Suppressor macrophage (primary cell): ENCODE results near the gene OTOP2.

Source experiments
- DNase-seq, 4 experiments: peaks; one replicate each; pipeline ENCODE4 v3.0.0-alpha.2; 2020 to 2022

OTOP2 gene

DNA sequence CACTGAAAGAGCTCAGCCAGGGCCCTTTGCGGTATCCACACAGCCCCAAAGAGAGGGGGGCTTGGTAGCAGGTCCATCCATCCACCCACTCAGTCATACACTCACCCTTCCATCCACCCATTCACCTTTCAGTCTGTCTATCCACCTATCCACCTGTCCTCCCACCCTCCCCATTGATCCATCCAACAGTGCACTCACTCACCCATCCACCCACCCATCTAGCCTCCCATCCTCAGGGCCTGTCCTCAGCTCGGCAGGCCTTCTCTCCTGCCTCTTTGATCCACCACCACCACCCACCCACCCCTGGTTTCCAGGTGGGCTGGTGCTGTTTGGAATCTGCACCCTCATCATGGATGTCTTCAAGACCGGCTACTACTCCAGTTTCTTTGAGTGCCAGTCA lies 1.2 kb downstream of the OTOP2 start:
- no peak for DNase-seq

DNA sequence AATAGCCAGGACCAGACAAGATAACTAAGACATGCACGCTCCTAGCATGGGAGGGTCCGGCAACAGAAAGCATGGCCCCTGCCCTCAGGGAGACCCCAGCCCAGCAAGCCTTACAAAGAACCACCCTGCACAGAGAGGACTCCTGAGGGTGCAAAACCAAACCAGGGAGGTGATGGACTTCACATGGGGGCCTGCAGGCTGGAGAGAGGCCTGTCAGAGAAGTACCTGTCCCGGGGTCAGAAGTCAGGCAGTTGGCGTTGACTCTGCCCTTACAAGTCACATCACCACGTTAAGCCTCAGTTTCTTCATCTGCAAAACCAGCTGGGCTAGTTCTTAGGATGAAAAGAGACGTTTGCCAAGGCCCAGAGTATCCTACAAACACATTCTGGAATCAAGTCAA lies 4.7 kb downstream of the OTOP2 start:
- no peak for DNase-seq

DNA sequence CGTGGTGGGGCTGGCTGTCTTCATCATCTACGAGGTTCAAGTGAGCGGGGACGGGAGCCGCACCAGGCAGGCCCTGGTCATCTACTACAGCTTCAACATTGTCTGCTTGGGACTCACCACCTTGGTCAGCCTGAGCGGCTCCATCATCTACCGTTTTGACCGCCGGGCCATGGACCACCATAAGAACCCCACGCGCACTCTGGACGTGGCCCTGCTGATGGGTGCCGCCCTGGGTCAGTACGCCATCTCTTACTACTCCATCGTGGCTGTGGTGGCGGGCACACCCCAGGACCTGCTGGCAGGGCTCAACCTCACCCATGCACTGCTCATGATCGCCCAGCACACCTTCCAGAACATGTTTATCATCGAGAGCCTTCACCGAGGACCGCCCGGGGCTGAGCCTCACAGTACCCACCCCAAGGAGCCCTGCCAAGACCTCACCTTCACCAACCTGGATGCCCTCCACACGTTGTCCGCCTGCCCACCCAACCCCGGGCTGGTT lies 6.5 kb downstream of the OTOP2 start:
- no peak for DNase-seq

DNA sequence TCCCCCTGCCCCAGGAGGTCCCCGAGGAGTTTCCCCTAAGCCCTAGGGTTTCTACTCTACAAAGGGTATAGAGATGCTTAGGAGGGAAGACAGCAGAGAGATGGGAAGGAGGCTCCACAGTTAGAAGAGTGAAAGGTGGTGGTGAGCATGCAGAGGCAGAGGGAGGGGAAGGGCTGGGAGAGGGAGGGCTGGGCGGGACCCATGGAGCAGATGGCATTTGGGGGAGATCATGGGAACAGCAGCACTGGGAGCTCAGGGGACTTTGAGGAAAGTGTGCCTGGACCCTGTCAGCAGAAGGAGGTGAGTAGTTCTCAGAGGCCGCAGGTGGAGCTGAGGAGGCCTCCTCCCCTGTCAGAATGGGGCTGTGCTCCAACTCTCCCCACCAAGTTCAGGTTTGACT lies 11.0 kb downstream of the OTOP2 start:
- no peak for DNase-seq

DNA sequence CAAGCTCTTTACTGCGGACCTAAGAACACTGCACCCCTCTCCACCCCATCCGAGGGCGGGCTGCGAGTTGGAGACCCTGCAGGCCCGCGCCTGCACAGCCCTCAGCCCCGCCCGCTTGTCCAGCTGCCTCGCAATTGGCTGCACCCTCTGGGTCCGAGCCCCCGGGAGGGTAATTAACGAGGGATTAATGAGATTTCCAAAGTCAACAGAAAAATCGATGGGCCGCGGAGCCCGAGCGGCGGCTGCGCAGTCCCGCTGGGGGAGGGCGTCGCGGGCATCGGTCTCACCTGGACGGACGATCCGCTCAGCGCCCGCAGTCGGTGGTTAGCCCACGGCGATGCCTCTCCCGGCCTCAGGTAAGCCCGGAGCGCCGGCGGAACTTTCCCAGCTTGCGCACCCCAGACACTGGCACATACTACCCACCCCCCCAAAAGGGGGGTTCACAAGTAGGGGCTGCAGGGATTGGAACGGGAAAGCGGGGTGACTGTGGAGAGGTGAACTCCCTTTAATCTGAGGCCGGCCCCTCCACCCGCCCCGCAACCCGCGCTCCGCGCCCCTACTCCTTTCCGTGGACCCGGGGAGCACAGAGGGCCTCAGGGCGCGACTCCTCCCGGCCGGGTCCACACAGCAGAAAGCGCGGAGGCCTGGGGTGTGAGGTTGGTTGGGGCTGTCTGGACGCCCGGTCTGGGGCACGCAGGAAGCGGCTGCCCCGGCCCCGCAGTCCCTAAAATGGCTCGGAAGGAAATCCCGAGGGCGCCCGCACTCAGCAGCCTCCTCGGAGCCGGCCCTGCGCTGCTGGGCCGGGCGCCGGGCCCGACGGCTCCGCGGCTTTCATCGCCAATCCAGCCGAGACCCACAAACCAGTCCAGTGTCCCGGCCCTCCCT lies 11.8 kb downstream of the OTOP2 start, which contains the start of gene OTOP3:
OTOP3 (plus strand) TSS at position 314 of the 885 bp plus-strand sequence; CDS start at position 338, 24 bp downstream.
- no peak for DNase-seq

DNA sequence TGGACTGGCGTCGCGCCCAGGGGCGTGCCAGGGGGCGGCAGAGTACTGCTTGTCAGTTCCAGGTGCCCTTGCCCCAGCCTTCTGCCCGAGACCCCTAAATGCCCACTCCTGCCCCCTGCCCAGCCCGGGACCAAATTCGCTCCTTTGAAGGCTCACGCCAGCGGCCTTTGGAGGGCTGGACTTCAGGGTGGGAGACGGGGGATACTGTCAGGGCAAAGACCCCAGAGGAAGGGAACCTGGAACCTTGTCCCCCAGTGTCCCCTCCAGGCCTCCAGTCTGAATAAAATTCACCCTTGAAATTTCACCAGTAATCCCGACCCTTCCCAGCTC lies 12.4 kb downstream of the OTOP2 start:
- DNase-seq, result no peak

DNA sequence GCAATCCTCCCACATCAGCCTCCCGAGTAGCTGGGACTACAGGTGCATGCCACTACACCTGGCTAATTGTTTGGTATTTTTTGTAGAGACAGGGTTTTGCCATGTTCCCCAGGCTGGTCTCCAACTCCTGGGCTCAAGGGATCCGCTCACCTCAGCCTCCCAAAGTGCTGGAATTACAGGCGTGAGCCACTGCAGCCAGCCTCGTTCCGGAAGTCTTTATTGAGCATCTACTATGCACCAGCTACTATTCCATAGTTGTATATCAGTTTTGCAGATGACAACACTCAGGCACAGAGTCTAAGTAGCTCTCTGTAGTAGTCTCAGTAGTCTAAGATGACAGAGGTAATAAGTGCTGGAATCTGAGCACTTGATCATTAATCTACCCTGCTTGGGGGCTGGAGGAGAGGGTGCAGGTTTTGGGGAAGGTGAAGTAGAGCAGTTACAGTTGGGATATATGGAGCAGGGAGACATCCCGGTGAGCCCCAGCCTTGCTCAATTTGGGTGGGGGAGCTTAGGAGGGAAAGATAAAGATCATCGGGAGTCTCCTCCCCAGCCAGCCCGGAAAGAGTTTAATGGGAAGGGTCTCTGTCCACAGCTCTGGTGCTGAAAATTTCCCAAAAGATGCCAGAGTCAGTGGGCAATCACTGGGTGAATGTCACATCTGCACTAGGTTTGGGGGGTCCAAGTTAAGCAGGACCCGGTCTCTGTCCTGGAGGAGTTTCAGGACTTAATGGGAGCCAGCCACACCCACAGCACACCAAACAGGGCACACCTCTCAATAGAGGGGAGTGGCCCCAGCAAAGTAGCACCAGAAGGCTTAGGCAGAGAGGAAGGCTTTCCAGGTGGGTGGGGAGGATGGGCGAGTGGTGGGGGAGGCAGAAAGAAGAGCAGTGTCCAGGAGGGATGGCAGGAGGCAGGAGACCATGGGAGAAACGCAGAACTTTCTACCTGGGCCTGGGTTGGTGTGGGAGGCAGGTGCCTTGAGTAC lies 13.3 kb downstream of the OTOP2 start:
- no peak for DNase-seq

DNA sequence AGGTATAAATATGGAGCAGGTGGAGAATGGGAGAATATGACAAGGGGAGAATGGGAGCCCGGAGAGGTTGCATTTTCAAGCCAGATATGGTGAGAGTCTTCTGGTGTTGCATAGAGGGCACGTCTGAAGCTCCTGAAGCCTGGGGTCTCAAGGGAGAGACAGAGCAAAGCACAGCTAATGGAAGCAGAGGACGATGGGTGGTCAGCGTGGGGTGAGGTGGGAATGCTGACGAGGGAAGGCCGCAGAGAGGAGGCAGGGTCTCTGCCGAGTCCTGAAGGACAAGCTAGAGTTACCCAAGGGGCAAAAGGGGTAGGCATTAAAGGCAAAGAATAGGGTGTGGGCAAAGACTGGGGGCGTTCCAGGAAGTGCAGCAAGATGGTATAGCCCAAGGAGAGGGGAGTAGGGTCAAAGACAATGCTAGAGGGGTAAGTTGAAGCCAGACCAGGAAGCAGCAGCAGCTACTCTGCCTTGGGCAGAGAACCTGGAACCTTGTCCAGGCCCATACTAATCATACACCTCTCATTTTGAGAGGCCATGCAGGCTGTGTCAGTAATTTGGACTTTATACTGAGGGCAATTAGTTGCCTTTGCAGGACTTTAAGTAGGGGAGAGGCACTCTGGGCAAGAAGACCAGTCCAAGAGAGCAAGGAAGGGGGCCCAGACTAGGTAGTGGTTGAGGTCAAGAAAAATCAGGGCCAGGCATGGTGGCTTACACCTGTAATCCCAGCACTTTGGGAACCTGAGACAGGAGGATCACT lies 14.3 kb downstream of the OTOP2 start:
- no peak for DNase-seq

DNA sequence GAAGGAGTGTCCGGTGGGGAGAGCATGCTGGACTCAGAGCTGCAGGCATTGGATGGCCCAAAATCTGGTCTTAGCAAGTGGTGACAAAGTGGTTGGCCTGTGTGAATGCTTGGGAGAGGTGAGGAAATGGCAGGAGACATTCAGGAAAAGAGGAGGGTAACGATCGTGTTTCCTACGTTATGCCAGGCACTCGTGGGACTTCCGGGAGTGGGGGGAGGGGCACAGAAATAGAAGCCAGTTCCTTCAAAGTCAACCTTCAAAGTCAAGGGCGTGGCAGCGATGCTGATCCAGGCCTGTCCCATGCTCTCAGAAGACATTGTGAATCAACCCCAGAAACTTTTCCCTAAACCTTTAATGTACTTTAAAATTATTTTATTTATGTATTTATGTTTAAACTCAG lies 15.5 kb downstream of the OTOP2 start:
- DNase-seq, result no peak

DNA sequence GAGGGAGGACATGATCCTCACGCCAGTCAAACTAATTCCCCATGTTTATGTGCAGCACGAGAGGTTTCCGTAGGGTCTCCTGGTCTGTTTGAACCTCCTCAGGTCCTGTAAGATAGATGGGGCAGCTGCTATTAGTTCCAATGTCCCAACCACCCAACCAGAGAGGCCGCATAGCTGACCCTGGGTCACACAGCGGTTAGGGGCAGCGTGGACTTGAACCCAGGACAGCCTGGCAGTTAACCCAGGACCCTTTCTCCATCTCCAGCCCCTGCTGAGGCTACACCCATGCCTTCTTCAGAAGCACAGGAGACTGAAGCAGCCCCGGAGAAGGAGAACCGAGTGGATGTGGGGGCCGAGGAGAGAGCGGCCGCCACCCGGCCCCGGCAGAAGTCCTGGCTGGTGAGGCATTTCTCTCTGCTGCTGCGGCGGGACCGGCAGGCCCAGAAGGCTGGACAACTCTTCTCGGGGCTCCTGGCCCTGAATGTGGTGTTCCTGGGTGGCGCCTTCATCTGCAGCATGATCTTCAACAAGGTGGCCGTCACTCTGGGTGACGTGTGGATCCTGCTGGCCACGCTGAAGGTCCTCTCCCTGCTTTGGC lies 17.2 kb downstream of the OTOP2 start:
- DNase-seq, result no peak

DNA sequence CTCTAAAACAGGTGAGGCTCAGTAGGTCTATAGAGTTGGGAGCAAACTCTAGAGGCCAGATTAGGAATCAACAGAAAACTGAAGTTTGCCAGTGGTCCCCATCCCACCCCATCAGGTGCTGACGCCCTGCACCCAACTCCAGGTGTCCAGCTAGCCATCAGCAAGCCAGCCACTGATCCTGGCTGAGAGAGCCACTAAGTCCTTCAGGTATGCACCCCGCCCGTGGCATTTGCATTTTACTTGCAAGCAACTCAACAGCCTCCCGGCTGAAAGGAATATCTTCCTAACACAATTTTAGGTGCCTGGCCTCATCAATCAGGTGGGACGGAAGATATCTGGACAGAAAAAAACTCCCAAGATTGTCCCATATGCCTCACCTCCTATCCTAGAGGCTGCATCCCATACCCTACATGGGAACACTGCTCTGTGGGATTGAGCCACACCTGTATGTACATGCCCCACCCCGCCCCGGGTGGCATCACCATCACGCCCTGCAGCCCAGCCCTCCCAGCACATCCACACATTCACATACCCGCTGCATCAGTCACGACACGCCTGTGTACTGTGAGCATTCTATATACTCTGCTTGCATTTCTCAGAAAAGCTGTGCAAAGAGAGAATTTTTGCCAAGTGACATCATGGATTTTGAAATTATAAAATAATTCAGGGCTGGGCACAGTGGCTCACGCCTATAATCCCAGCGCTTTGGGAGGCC lies 19.9 kb downstream of the OTOP2 start:
- DNase-seq, result no peak

DNA sequence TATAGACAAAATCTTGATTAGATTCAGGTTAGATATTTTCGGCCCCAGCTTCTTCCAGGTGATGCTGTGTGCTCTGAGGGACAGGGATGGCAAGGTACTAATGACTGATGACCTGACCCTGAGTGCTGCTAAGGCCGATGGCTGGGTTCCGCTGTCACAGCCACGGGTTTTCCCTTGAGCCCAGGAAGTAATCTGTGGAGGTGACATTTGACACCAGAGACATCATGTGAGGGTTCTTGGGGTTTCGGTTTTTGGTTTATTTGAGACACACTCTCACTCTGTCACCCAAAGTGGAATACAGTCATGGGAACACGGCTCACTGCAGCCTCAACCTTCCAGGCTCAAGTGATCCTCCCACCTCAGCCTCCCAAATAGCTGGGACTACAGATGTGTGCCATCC lies 21.5 kb downstream of the OTOP2 start:
- DNase-seq, result no peak

DNA sequence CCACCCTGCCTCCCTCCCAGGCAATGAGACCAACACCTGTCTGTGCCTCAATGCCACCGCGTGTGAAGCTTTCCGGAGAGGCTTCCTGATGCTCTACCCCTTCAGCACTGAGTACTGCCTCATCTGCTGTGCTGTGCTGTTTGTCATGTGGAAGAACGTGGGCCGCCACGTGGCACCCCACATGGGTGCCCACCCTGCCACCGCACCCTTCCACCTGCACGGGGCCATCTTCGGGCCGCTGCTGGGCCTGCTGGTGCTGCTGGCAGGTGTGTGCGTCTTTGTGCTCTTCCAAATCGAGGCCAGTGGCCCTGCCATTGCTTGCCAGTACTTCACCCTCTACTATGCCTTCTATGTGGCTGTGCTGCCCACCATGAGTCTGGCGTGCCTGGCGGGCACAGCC lies 22.6 kb downstream of the OTOP2 start:
- DNase-seq, result no peak

DNA sequence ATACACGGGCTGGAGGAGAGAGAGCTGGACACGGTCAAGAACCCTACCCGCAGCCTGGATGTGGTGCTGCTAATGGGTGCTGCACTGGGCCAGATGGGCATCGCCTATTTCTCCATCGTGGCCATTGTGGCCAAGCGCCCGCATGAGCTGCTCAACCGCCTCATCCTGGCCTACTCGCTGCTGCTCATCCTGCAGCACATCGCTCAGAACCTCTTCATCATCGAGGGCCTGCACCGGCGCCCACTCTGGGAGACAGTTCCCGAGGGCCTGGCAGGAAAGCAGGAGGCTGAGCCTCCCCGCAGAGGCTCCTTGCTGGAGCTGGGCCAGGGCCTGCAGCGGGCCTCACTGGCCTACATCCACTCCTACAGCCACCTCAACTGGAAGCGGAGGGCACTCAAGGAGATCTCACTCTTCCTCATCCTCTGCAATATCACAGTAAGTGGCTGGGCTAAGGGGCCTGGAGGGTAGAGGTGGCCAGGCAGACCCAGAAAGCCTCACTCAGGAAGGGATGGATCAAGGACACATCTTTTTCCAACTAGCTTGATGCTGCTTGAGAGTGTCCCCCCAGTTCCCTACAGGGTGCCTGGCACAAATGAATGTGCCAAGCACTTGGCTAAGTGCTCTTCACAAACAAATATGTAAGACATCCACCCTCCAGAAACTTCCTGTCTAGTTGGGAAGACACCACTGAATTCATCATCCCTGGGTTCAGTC lies 23.1 kb downstream of the OTOP2 start:
- DNase-seq, result no peak

DNA sequence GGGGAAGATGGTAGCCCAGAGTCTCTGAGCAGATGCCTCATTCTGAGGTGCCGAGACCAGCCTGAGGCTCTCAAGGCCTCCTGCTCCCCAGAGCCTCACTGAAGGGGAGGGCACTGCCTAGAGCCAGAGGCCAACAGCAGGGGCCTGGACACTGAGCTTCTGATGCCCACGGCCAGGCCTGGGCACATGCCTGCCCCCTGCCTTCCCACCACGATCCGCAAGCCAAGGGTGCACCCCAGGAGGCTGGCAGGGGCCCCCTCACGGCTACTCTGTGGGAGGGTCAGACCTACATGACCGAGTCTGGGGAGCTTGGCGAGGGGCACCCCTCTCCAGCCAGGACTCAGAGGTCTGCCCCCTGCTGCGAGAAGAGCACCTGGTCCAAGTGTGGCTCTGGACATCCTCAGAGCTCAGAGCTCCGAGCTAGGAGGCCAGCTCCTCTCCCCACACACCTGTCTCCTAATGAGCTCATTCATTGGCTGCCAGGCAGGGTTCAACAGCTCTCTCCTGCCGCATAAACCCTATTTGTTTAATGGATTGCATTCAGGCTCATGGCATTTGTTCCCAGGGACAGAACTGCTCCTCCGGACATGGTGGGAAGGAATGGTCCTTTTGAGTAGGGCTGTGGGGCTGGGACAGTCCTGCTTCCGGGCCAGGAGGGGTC lies 25.5 kb downstream of the OTOP2 start:
- no peak for DNase-seq

DNA sequence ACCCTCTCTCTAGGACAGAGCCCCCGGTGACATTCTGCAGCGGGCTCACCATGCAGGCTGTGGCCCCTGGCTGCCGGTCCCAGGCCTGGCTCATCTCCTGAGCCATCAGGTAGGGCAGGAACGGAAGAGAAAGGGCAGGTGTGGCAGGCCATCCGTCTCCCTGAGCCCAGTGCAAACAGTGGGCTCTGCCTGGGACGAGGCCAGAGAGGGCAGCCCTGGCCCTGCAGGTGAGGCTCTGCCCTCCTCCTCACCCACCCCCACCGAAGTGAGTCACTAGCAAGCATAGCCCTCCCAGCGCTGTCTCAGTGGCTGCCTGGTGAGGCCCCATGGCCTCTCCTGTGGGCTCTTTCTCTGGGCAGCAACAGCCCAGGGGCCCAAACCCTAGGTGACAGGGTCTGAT lies 26.1 kb downstream of the OTOP2 start:
- no peak for DNase-seq

DNA sequence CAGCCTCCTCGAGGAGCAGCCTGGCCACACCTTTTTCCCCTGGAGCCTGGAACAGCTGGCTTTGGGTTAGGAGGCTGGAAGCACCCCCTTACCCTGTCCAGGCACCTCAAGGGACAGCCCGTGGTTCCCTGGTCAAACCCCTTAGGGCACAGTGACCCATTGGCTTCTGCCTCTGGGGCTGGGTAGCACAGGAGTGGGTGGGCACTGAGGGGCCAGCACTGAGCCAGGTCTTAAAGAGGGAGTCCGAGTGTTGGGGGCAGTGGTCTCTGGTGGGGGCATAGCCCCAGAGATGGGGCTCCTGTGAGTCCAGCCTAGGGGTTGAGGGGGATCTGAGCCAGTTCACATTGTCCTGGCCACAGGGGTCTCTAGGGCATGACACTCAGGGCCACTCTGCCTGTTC lies 27.0 kb downstream of the OTOP2 start:
- DNase-seq, result no peak

DNA sequence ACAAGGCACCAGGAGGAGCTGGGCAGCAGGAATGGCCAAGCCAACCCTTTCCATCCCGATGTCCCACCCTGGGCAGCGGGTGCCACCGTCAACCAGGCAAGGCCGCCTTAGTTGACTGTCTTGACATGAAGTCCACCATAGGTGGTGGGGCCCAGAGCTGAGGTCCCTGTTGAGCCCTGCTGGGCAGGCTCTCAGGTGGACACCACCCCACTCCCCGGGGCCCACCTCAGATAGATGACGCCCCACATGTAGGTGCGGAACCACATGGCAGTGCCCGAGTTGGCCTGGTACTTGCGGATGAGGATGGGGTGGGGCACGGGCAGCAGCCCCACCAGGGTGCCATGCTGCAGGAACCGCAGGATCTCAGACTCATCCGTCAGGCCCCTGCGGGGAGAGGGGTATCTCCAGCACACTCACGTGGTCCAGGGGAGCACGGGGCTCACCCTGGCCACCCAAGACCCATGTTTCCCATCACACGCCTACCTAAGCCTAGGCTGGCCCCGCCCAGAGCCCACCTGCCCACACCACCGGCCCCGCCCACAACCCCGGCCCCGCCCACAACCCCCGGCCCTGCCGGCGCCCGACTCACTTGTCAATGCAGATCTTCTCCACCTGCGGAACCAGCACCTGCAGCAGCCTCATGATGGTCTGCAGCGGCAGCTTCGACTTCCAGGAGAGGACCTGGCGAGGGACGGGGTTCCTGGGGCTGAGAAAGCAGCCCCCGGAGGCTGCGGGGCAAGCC lies 27.8 kb downstream of the OTOP2 start:
- DNase-seq, result no peak

DNA sequence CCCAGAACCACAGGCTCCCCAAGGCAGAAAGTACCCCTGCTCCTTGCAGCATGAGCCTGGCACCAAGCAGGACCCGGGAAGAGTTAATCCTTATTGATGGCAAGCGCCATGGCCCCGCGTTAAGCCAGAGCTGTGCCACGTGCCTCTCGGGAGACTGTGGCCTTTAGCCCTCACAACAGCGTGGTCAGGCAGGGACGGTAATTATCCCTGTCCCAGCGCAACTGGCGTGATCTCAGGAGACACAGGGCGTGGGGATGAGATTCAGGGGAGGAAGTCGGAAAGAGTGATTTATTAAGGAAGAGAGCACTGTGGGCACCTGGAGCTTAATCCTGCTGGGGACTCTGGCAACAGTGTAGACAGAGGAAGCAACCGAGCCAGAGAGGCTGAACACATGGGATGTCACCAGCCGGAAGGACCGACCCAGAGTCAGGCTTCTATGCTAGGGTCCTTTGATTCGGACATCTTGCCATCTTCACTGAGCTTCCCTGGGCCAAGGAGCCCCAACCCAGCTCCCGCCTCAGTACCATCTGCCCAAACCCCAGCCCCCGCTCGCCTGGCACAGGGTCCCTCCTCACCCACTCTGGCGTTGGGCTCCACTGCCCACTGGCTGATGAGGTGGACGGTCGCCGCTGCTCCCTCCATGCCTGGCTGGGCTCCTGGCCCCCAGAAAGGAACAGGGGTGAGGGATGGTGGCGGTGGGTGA lies 28.5 kb downstream of the OTOP2 start:
- DNase-seq, result no peak
